GM19240 (cell line): ENCODE data around the gene CIRBP.
A peak's percentile ranks its signal among the peaks of the same experiment; 100 is the strongest.
"Not testable (repeated sequence)": the region's sequence is repeated elsewhere in the genome, so short reads cannot be mapped to it uniquely, and the experiment has no call there.

Source experiments
- DNase-seq: peaks from one replicate; pipeline ENCODE4 v3.0.0; 2011; ENCODE audit warnings: low spot score; ENCODE audit not compliant: insufficient read length

CIRBP gene

GRCh38 chr19:1290196-1290702 lies 21.1 kb downstream of the CIRBP start:
- no peak for DNase-seq

DNA sequence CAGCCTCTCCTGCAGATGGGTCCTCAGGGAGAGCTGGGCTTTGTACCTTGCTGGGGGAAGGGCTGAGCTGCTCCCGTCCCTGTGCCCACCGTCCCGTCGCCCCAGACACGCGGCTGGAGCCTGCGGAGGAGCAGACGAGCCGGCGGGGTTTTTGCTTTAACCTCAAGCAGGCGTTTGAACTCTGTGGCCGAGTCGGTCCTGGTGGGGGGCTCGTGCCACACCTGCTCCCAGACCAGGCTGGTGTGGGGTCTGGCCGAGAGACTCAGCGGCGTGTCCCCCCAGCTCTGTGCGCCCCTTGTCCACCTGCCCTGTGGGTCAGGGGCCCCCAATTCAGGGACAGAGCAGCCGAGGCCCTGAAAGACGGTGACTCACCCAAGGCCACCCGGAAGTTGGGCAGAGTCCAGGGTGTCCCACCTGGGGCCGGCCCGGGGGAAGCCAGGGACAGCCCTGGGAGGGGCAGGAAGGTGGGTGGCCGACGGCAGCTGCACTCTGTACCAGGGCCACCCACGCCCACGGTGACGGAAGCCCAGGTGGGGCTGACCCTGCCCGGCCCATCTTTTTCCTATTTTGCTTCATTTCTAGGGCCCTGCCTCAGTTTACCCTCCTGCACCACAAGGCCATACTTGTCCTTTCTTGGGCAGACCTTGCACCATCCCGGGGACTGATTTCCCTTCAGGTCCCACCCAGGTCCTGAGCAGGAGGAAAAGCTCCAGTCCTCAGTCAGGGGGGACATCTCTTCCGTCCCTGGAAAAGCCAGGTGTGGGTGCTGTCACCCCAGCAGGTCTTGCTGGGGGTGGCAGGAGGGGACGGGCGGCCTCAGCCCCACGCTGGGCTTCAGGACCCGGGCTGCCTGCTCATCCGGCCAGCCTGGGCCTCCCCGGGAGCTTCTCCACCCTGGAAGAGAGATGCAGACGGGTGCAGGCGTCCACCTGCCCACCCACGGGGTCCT lies 21.8 kb downstream of the CIRBP start:
- no peak for DNase-seq

- DNase-seq = peak; percentile 61
Observed at GRCh38 chr19:1291761-1292418, 22.8 kb downstream of the CIRBP start.

- DNase-seq = no peak
Observed at GRCh38 chr19:1292419-1293151, 23.5 kb downstream of the CIRBP start.

GRCh38 chr19:1293782-1294604 lies 24.9 kb downstream of the CIRBP start:
- no peak for DNase-seq

- DNase-seq = no peak
Observed at GRCh38 chr19:1294688-1295087, 25.6 kb downstream of the CIRBP start.

DNA sequence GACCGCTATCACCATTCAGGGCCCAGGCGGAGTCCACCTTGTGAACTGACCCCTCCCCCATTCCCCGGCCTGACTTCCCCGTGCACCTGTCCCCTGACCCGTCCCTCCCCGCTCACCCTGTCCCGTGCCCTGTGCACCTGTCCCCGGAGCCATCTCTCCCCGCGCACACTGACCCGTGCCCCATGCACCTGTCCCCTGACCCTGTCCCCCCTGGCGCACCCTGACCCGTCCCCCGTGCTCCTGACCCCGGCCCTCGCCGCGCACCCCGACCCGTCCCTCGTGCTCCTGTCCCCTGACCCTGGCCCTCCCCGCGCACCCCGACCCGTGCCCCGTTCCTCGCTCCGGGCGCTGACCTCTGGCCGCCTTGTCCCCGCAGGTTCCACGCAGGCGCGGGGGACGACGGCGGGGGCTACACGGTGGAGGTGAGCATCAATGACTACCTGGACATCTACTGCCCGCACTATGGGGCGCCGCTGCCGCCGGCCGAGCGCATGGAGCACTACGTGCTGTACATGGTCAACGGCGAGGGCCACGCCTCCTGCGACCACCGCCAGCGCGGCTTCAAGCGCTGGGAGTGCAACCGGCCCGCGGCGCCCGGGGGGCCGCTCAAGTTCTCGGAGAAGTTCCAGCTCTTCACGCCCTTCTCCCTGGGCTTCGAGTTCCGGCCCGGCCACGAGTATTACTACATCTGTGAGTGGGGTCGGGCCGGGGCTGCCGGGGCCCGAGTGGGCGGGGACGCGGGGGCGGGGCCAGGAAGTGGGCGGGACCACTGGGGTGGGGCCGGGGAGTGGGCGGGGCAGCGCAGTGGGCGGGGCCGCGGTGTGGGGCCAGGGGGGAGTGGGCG lies 26.3 kb downstream of the CIRBP start:
- peak; percentile 63 for DNase-seq

DNA sequence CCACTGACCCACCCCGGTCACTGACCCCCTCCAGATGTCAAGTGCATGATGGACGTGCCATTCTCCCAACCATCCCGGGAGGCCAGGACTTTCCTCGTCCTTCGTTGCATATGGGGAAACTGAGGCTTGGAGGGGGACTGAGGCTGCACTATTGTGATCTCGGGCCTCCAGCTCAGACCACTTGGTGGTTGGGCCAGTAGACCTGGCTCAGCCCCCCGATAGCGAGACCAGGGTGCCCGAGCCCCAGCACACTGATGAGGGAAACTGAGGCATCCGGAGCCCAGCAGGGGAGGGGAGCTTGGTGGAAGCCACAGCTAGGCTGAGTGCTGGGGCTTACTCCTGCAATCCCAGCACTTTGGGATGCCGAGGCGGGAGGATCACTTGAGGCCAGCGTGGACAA lies 26.9 kb downstream of the CIRBP start:
- no peak for DNase-seq

- no peak for DNase-seq
Observed at GRCh38 chr19:1296575-1297271, 27.6 kb downstream of the CIRBP start.

DNA sequence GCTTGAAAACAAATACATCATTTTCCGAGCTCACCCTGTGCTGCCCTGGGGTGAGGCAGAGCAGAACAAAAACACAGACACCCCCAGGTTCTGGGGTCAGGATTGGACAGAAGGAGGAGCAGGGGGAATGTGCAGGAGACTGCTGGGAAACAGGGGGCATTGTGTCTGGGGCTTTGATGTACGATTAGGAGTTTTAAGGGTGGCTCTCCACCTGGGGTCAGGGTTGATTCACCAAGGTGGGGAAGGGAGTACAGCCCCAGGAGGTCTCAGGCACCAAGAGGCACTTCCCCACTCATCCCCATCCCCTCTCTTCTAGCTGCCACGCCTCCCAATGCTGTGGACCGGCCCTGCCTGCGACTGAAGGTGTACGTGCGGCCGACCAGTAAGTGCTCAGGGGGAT lies 29.1 kb downstream of the CIRBP start:
- no peak for DNase-seq

DNA sequence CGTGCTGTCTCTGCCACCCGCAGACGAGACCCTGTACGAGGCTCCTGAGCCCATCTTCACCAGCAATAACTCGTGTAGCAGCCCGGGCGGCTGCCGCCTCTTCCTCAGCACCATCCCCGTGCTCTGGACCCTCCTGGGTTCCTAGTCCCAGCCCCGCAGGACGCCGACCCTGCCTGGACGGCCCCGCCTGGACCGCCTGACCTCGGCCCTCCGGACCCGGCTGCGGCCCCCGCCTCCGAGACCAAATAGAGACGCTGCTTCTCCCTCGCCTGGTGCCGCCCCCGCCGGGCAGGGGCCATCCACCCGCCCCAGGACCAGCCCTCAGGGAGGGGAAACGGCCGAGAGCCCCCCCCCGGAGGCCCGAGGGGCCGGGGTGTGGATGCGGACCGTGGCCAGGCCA lies 30.7 kb downstream of the CIRBP start:
- no peak for DNase-seq

- no peak for DNase-seq
Observed at GRCh38 chr19:1300744-1301490, 31.8 kb downstream of the CIRBP start.

DNA sequence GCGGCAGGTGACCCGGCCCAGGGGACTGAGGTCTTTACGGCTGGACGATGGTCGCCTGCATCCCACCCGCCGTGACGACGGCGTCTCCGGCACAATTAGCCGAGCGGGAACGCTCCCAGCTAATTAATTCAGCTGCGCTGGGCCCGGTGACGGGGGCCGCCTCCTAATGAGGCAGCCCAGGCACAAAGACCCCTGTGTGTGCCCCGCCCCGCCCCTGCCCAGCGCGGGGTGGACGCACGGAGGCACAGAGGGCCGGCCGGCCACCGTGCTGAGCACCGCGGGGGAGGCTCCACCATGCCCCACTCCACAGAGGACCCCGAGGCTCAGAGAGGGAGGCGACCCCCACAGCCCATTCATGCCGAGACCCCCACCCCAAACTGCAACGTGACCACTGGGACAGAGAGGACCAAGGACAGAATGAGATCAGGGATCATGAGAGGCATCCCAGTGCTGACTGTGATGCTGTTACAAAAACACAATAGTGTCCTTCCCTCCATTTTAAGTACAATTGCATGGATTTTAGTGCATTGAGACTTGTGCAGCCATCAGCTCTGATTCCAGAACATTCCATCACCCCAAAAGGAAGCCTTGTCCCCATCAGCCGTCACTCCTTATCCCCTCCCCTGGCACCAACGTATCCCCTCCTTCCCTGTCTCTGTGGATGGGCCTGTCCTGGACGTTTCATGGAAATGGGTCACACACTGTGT lies 33.6 kb downstream of the CIRBP start:
- DNase-seq = no peak

DNA sequence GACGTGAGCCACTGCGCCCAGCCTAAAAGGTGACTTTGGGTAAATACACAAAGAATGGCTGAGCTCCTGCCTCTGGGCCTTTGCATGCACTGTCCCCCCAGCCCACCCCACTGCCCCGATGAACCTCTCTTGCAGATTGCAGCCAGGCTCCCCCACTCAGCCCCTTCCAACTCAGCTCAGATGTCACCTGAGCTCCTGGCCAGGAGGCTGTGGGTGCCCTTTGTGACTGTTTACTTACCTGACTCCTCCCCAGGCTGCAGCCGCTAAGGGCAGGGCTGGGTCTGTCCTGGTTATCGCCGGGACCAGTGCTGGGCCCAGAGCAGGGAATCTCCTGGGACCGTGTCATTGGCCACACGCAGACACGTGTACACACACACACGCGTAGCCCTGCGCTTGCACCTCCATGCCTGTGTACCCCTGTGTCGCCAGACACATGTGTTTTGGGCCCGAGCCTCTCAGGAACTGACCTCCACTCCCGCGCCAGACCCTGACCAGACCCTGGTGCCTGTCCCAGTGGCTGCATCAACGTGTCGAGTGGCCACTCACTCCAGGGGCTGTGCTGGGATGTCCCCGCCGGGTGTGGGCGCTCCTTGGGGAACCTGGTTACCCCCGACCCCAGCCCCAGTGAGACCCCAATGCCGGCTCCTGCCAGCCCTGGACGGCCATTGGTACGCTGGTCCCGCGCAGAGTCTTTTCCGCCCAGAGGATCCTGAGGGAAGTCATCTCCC lies 35.2 kb downstream of the CIRBP start:
- no peak for DNase-seq

GRCh38 chr19:1305354-1305753 lies 36.2 kb downstream of the CIRBP start:
- not testable (repeated sequence) for DNase-seq

DNA sequence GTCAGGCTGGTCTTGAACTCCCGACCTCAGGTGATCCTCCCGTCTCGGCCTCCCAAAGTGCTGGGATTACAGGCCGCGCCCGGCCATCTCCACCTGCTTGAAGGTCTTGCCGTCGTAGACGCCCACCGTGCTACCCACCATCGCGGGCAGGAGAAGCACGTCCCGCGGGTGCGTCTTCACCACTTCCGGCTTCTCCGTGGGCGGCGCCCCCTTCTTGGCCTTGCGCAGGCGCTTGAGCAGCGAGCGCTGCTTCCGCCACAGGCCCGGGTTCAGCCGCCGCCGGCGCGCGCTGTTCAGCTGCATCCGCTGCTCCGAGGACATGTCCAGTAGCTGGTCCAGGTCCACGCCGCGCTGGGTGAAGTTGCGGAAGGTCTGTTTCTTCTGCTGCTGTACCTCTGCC lies 38.2 kb downstream of the CIRBP start:
- DNase-seq = no peak

GRCh38 chr19:1307755-1308303 lies 38.7 kb downstream of the CIRBP start:
- no peak for DNase-seq
